GM18502 (cell line): Measurements from ENCODE around the gene ANKFY1.

Source experiments
- ATAC-seq: cut with Tn5 transposase; IDR thresholded peaks from one replicate; pipeline ENCODE4 v1.9.1; 2021; ENCODE audit warnings: mild to moderate bottlenecking; ENCODE audit not compliant: unreplicated experiment, poor library complexity

Gene ANKFY1

GRCh38 chr17:4186357-4186881 is 77.4 kb downstream of the ANKFY1 start:
- no peak for ATAC-seq

GRCh38 chr17:4185656-4186055 is 78.1 kb downstream of the ANKFY1 start:
- no peak for ATAC-seq

GRCh38 chr17:4184811-4185210 is 79.0 kb downstream of the ANKFY1 start:
- ATAC-seq = no peak

GRCh38 chr17:4182043-4182442 is 81.7 kb downstream of the ANKFY1 start:
- no peak for ATAC-seq

- ATAC-seq = no peak
Observed at GRCh38 chr17:4180791-4181190, 83.0 kb downstream of the ANKFY1 start.

- no peak for ATAC-seq
Observed at GRCh38 chr17:4179071-4179470, 84.7 kb downstream of the ANKFY1 start.

- no peak for ATAC-seq
Observed at GRCh38 chr17:4178651-4179050, 85.1 kb downstream of the ANKFY1 start.

GRCh38 chr17:4177806-4178205 is 86.0 kb downstream of the ANKFY1 start:
- ATAC-seq = no peak

- no peak for ATAC-seq
Observed at GRCh38 chr17:4176808-4177472, 86.8 kb downstream of the ANKFY1 start.

GRCh38 chr17:4175921-4176807 is 87.6 kb downstream of the ANKFY1 start:
- no peak for ATAC-seq

- no peak for ATAC-seq
Observed at GRCh38 chr17:4174556-4174955, 89.2 kb downstream of the ANKFY1 start.

GRCh38 chr17:4173781-4174180 is 90.0 kb downstream of the ANKFY1 start:
- no peak for ATAC-seq

- no peak for ATAC-seq
Observed at GRCh38 chr17:4172356-4172755, 91.4 kb downstream of the ANKFY1 start.

- no peak for ATAC-seq
Observed at GRCh38 chr17:4170639-4171280, 93.0 kb downstream of the ANKFY1 start.

GRCh38 chr17:4167786-4168185 is 96.0 kb downstream of the ANKFY1 start:
- ATAC-seq = no peak

- no peak for ATAC-seq
Observed at GRCh38 chr17:4166419-4166818, 97.4 kb downstream of the ANKFY1 start.

GRCh38 chr17:4165301-4166010 is 98.3 kb downstream of the ANKFY1 start:
- no peak for ATAC-seq

- ATAC-seq = no peak
Observed at GRCh38 chr17:4163951-4164350, 99.8 kb downstream of the ANKFY1 start.

- ATAC-seq = no peak
Observed at GRCh38 chr17:4162775-4163466, 100.9 kb downstream of the ANKFY1 start.

GRCh38 chr17:4162321-4162720 is 101.5 kb downstream of the ANKFY1 start:
- ATAC-seq = no peak
